ENCODE data around the gene SOCS7. TPM values are rescaled to one million over a fixed set of nuclear protein-coding genes. Genes with fewer than 3 reads are reported as not detected.

SOCS7 gene
- total and polyA plus RNA-seq, 2 of the 4 experiments (the other 2 are of a cell fraction): 6.5 to 6.8 TPM

GRCh38 chr17:38338535-38338934 is 13.1 kb upstream of the SOCS7 start:
- ATAC-seq (ENCODE audit: low read depth): no peak
- no peak overlapping the region for H2BK5ac ChIP-seq (ENCODE audit: low read depth, low read length, poor library complexity, severe bottlenecking)
- no peak overlapping the region for H3K4me3 ChIP-seq (ENCODE audit: insufficient read depth, low read depth, low read length)
- no peak overlapping the region for H3K14ac ChIP-seq (replicated peaks; ENCODE audit: low read depth, low read length)
- no peak overlapping the region for H3K4me2 ChIP-seq (ENCODE audit: low read depth, low read length)
- no peak overlapping the region for H4K91ac ChIP-seq (ENCODE audit: insufficient read depth, low read depth, low read length)
- no peak overlapping the region for H3K9ac ChIP-seq (ENCODE audit: low read depth, low read length)
- H2AK5ac ChIP-seq (ENCODE audit: low read depth, low read length): no peak overlapping the region
- H4K20me1 ChIP-seq (ENCODE audit: insufficient read depth, low read length): no peaks in the 10 kb centered on the region; the same call in 1 of the 2 replicates
- no peak overlapping the region for H2AK9ac ChIP-seq (replicated peaks; ENCODE audit: low read depth, low read length, poor library complexity)
- ChIA-PET CTCF (interaction anchor here (0.6 kb wide), 1 partner anchor 11 kb away, joined by 5 read pairs; no protein-coding TSS in a partner anchor), POLR2A (ENCODE audit: unreplicated experiment) (no interaction called here)
- no peak overlapping the region for H4K5ac ChIP-seq (ENCODE audit: low read depth, low read length)
- no peaks in the 10 kb centered on the region for H3K36me3 ChIP-seq (ENCODE audit: control insufficient read depth, insufficient read depth, low read length)
- H2AFZ ChIP-seq (replicated peaks; ENCODE audit: low read length, poor library complexity): no peak overlapping the region
- no peak overlapping the region for H3K4ac ChIP-seq (ENCODE audit: low read depth, low read length)
- no peak overlapping the region for H3K23ac ChIP-seq (ENCODE audit: low read depth, low read length)
- H3K56ac ChIP-seq (ENCODE audit: extremely low read depth, insufficient read depth, low read length): no peak overlapping the region
- DNase-seq: no peak
- no peak overlapping the region for H2BK15ac ChIP-seq (ENCODE audit: low read depth, low read length)
- no peak overlapping the region for H3K27ac ChIP-seq (ENCODE audit: insufficient read depth, low read length)
- 43% methylated on average over 1 of the region's 4 CpGs; no CpG with 5 or more reads in 1 of the 2 experiments for WGBS, 2 experiments (ENCODE audit: extremely low coverage in 2 of 2, insufficient read length in 1 of 2)
- H3K4me1 ChIP-seq (ENCODE audit: control insufficient read depth, insufficient read depth, low read length): no peaks in the 10 kb centered on the region
- intact Hi-C loops (cut with micrococcal nuclease) (no loop called here), dilution Hi-C loops (cut with HindIII; ENCODE audit: low sequenced_read_pairs, unreplicated experiment) (no loop called here), in situ Hi-C loops (cut with MboI; ENCODE audit: low sequenced_read_pairs) (no loop called here)
- 0 out of 2 replicates have a peak, but pooled peaks cover 2% of the 10 kb centered on the region for H3K9me1 ChIP-seq (ENCODE audit: insufficient read depth, low read length)
- no peak overlapping the region for H3K18ac ChIP-seq (ENCODE audit: low read depth, low read length)
- no peaks in the 10 kb centered on the region for H3K9me3 ChIP-seq (ENCODE audit: control insufficient read depth, insufficient read depth, low read length)
- no peaks in the 10 kb centered on the region for H3K79me1 ChIP-seq (ENCODE audit: low read depth in 1 of 2, low read length in 2 of 2)
- H3K27me3 ChIP-seq (ENCODE audit: control insufficient read depth, insufficient read depth, low read length): peaks cover 62% of the 10 kb centered on the region
- BruUV-seq (replicated peaks): no TSS peak
- no peak for TF ChIP-seq POLR2A (IDR thresholded peaks at IDR 0.05; ENCODE audit: low read depth, low read length)
- no peak for TF ChIP-seq MAZ (IDR thresholded peaks at IDR 0.05; ENCODE audit: borderline replicate concordance, low read depth, low read length)
- no peak for TF ChIP-seq RCOR1 (IDR thresholded peaks at IDR 0.05; ENCODE audit: insufficient replicate concordance, low read length)
- TF ChIP-seq CEBPB (IDR thresholded peaks at IDR 0.05; ENCODE audit: low read depth, low read length): no peak
- no peak for TF ChIP-seq CHD1 (IDR thresholded peaks at IDR 0.05; ENCODE audit: low read depth, low read length)
- no peak for TF ChIP-seq RFX5 (IDR thresholded peaks at IDR 0.05; ENCODE audit: low read depth, low read length)
- TF ChIP-seq RAD21 (IDR thresholded peaks at IDR 0.05; ENCODE audit: low read length): no peak
- no peak for TF ChIP-seq BHLHE40 (IDR thresholded peaks at IDR 0.05; ENCODE audit: low read depth, low read length)
- no peak for TF ChIP-seq NFE2L2 (IDR thresholded peaks at IDR 0.05; ENCODE audit: low read depth, low read length)
- no peak for TF ChIP-seq MAFK (IDR thresholded peaks at IDR 0.05; ENCODE audit: low read depth, low read length)
- no peak overlapping the region for H4K8ac ChIP-seq (ENCODE audit: low read depth in 2 of 2, low read length in 2 of 2)
- H2BK20ac ChIP-seq (ENCODE audit: low read depth, low read length): no peak overlapping the region
- no peak overlapping the region for H2BK120ac ChIP-seq (ENCODE audit: low read depth, low read length)
